NCI-H748 (cell line): Measurements from ENCODE around the gene ZNF205.
"Not testable (repeated sequence)": the region's sequence is repeated elsewhere in the genome, so short reads cannot be mapped to it uniquely, and the experiment has no call there.

Source experiments
- DNase-seq: peaks from one replicate; lab custom pipeline; 2025; ENCODE audit not compliant: unreplicated experiment; lab: John Stamatoyannopoulos, UW

Gene ZNF205

GRCh38 chr16:3165111-3165822, 52.9 kb downstream of the ZNF205 start:
- DNase-seq = no peak

DNA sequence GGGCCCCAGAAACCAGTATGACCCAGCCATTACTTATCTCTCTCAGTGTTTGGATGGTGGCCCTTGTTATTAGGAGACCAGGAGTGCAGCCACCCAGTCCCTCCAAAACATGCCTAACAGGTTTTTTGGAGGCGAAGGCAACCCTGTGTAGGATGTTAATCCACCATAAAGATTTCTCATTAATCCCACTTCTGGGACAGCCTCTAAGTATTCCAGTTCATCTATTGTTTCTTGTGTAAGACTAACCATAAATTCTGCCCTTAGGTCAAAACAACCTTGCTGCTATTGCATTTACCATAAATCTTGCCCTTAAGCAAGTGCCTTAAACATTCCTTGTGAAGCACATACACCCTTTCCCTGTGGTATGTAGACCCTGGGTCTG, 54.1 kb downstream of the ZNF205 start:
- DNase-seq = no peak

DNA sequence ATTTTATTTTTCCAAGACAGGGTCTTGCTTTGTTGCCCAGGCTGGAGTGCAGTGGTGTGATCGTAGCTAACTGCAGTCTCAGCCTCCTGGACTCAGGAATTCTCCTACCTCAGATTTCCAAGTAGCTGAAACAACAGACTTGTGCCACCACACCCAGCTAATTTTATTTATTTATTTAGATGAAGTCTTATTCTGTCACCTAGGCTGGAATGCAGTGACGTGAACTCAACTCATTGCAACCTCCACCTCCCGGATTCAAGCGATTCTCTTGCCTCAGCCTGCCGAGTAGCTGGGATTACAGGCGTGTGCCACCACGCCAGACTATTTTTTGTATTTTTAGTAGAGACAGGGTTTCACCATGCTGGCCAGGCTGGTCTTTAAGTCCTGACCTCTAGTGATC, 56.3 kb downstream of the ZNF205 start:
- DNase-seq = not testable (repeated sequence)
